B cell (primary cell): ENCODE data around the gene ZNF804A. TPM values are rescaled to one million over a fixed set of nuclear protein-coding genes. Genes with fewer than 3 reads are reported as not detected.
"Not testable (repeated sequence)": the region's sequence is repeated elsewhere in the genome, so short reads cannot be mapped to it uniquely, and the experiment has no call there.

Experiments used
- ATAC-seq: fragments of 200-7000 bp; cut with Tn5 transposase; one replicate; pipeline ENCODE4 v1.10.0; 2021; ENCODE audit warnings: low read depth, mild to moderate bottlenecking, moderate number of reproducible peaks, moderate library complexity
- CTCF ChIA-PET: fragments of 350-600 bp; sonication (Branson Sonifier 250); formaldehyde crosslinking; loops from one replicate; lab custom pipeline; 2021; ENCODE audit warnings: antibody characterized with exemption, inconsistent platforms; lab: Charles Lee
- POLR2A ChIA-PET: fragments of 350-600 bp; sonication (Branson Sonifier 250); formaldehyde crosslinking; loops from one replicate; lab custom pipeline; 2021; ENCODE audit warnings: antibody characterized with exemption; lab: Charles Lee
- DNase-seq: peaks from one replicate; pipeline ENCODE4 v3.0.0; 2013
- H2AFZ ChIP-seq: 2 replicates; pipeline ENCODE4 v1.6.1; 2012; ENCODE audit warnings: mild to moderate bottlenecking, low read depth, low read length; ENCODE audit not compliant: insufficient read depth, poor library complexity, severe bottlenecking
- H3K27ac ChIP-seq, 2 donors: 1 replicate in 1 of 2; 2 replicates in 1 of 2; pipeline ENCODE4 v1.5.1; 2012 to 2013; ENCODE audit warnings: low read length in 2 of 2, mild to moderate bottlenecking in 2 of 2, moderate library complexity in 1 of 2
- H3K27me3 ChIP-seq, 4 experiments: fragments of 200-600 bp in 1 of 4; sonication (generic) in 1 of 4; replicated peaks in 1 of 4; 1 replicate in 2 of 4; 2 replicates in 2 of 4; pipeline versions ENCODE4 v1.6.1 to v1.7.0; 2013 to 2016; ENCODE audit warnings: low read length in 3 of 4, mild to moderate bottlenecking in 2 of 4, mixed read lengths in 1 of 4, moderate library complexity in 1 of 4; ENCODE audit not compliant: insufficient read depth in 4 of 4, control insufficient read depth in 3 of 4; ENCODE audit errors: control extremely low read depth in 1 of 4
- H3K36me3 ChIP-seq, 2 experiments: replicated peaks in 1 of 2; 1 replicate in 1 of 2; 2 replicates in 1 of 2; pipeline versions ENCODE4 v1.6.1 to v1.7.1; 2013; ENCODE audit warnings: low read length in 1 of 2; ENCODE audit not compliant: insufficient read depth in 2 of 2, control insufficient read depth in 1 of 2; ENCODE audit errors: control extremely low read depth in 1 of 2, extremely low read depth in 1 of 2
- H3K4me1 ChIP-seq, 2 donors: fragments of 200-600 bp in 1 of 2; sonication (generic) in 1 of 2; 1 replicate in 1 of 2; 2 replicates in 1 of 2; pipeline versions ENCODE4 v1.5.1 to v1.6.1; 2013 to 2017; ENCODE audit warnings: low read length in 2 of 2; ENCODE audit not compliant: control insufficient read depth in 2 of 2, insufficient read depth in 2 of 2
- H3K4me2 ChIP-seq: replicated peaks from 2 replicates; pipeline ENCODE3; 2012; ENCODE audit warnings: mild to moderate bottlenecking, low read depth, low read length; ENCODE audit not compliant: poor library complexity, severe bottlenecking
- H3K4me3 ChIP-seq, 5 experiments: fragments of 200-600 bp in 1 of 5; sonication (generic) in 1 of 5; 1 replicate in 3 of 5; 2 replicates in 2 of 5; pipeline versions ENCODE4 v1.5.1 to v1.7.0; 2011 to 2016; ENCODE audit warnings: low read length in 4 of 5, mild to moderate bottlenecking in 4 of 5, low read depth in 2 of 5, control low read depth in 1 of 5, moderate library complexity in 1 of 5; ENCODE audit not compliant: insufficient read depth in 1 of 5; ENCODE audit errors: control extremely low read depth in 1 of 5, extremely low read depth in 1 of 5
- H3K79me2 ChIP-seq: fragments of 200-600 bp; sonication (generic); one replicate; pipeline ENCODE4 v1.6.0; 2016; ENCODE audit warnings: low read length; ENCODE audit not compliant: control insufficient read depth, insufficient read depth
- H3K9ac ChIP-seq: fragments of 200-600 bp; sonication (generic); 2 replicates; pipeline ENCODE4 v1.6.1; 2017; ENCODE audit warnings: mild to moderate bottlenecking, low read length, moderate library complexity
- H3K9me3 ChIP-seq, 3 donors: one replicate each; pipeline versions ENCODE4 v1.6.1 to v1.7.1; 2013; ENCODE audit warnings: low read length in 2 of 3; ENCODE audit not compliant: control insufficient read depth in 2 of 3, insufficient read depth in 1 of 3; ENCODE audit errors: control extremely low read depth in 1 of 3
- H4K20me1 ChIP-seq: 2 replicates; pipeline ENCODE4 v1.6.0; 2012; ENCODE audit warnings: mild to moderate bottlenecking, low read length; ENCODE audit not compliant: insufficient read depth, control insufficient read depth, poor library complexity, severe bottlenecking
- H3K27ac Mint-ChIP-seq: one replicate; pipeline ENCODE4 v1.8.0; 2021; ENCODE audit warnings: mixed read lengths
- H3K27me3 Mint-ChIP-seq: one replicate; pipeline ENCODE4 v1.8.0; 2021; ENCODE audit warnings: mixed read lengths
- H3K4me1 Mint-ChIP-seq: one replicate; pipeline ENCODE4 v1.8.0; 2021; ENCODE audit warnings: mixed read lengths
- H3K4me3 Mint-ChIP-seq: one replicate; pipeline ENCODE4 v1.8.0; 2021; ENCODE audit warnings: mixed read lengths
- H3K9me3 Mint-ChIP-seq: one replicate; pipeline ENCODE4 v1.8.0; 2022; ENCODE audit warnings: mixed read lengths; ENCODE audit not compliant: insufficient read depth
- CTCF ChIP-seq: fragments of 200-600 bp; IDR thresholded peaks from one replicate; pipeline ENCODE4 v1.8.0; 2022; ENCODE audit warnings: antibody characterized with exemption, mild to moderate bottlenecking
- EZH2 ChIP-seq: IDR thresholded peaks from 2 replicates; pipeline ENCODE4 v1.6.1; 2012; ENCODE audit warnings: borderline replicate concordance, low read depth, mild to moderate bottlenecking, moderate library complexity, low read length; ENCODE audit not compliant: insufficient read depth, poor library complexity, severe bottlenecking
- WGBS: methylation state at CpG from one replicate; pipeline ENCODE4 v1.1.5; 2013; ENCODE audit warnings: missing lambda C conversion rate; ENCODE audit not compliant: insufficient coverage; 5-methylcytosine and 5-hydroxymethylcytosine counted together
- intact Hi-C: fragments of 100-400 bp; cut with micrococcal nuclease; formaldehyde crosslinking; loops from one replicate; pipeline ENCODE4 v1.10.0; 2022
- polyA plus RNA-seq: library from polyadenylated mRNA; depleted of rRNA; stranded (reverse); fragments of >200 nt; gene quantifications from 2 replicates; pipeline ENCODE4 v1.2.3, GENCODE V29; 2012
- total RNA-seq, 2 donors: library from RNA; stranded (reverse); fragments of 120-200 nt in 1 of 2; gene quantifications; 1 replicate in 1 of 2; 2 replicates in 1 of 2; pipeline versions ENCODE4 v1.2.3 to v1.2.4, GENCODE V29; 2013 to 2022

The ZNF804A gene
- total and polyA plus RNA-seq, 2 donors (not counting 1 experiment from before 2014, with no cell fraction given), result 1.2 to 2.4 TPM

DNA sequence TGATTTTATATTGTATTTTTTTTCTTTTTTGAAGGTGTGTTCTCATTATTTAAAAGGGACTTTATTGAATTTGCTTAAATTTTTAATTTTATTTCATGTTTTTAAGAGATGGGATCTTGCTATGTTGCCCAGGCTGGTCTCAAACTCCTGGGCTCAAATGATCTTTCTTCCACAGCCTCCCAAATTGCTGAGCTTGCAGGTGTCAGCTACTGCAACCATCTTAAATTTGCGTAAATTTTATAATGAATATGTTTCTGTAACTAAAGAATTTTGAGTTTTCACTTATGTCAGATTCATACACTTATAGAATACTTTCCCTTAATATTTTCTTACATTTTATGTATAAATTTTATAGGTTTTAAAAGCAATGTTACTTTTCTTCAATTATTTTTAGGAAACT is 157.8 kb downstream of the ZNF804A start:
- H3K4me2 ChIP-seq, result no peak overlapping the region
- Mint-ChIP-seq H3K9me3 (no peaks in the 10 kb centered on the region), H3K27me3 (no peaks in the 10 kb centered on the region), H3K27ac (no peak overlapping the region), H3K4me3 (no peak overlapping the region), H3K4me1 (no peaks in the 10 kb centered on the region)
- no peak overlapping the region for H3K27ac ChIP-seq
- no peaks in the 10 kb centered on the region for H4K20me1 ChIP-seq
- H2AFZ ChIP-seq, result no peak overlapping the region
- H3K27me3 ChIP-seq, result no peaks in the 10 kb centered on the region
- H3K9me3 ChIP-seq, result no peaks in the 10 kb centered on the region
- intact Hi-C loops, result no loop called here
- ChIA-PET POLR2A (no interaction called here), CTCF (no interaction called here)
- no peak overlapping the region for H3K9ac ChIP-seq
- no CpG with 5 or more reads among the region's 1 CpG for WGBS
- H3K36me3 ChIP-seq, result no peaks in the 10 kb centered on the region
- no peak for ATAC-seq
- DNase-seq, result no peak
- H3K4me3 ChIP-seq, result no peak overlapping the region
- no peak for TF ChIP-seq CTCF
- no peak for TF ChIP-seq EZH2
- H3K79me2 ChIP-seq, result no peaks in the 10 kb centered on the region
- no peaks in the 10 kb centered on the region for H3K4me1 ChIP-seq

DNA sequence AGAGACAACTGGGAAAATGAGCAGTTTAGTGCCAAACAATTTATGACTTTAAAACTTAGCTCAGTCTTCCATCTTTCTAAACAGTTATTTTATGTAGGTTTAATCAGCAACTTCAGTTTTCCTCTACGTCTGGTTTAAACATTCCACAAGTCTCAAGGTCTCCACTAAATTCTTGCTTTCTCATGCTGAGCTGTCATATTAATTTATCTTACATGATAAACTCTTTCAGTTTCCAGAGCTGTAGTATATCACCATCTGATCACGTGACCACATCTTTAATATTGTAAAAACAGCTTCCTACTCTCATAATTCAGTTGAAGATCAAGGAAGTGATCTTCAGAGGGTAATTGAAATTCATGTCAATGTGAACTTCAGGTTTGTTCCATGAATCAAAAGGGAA is 158.6 kb downstream of the ZNF804A start:
- Histone ChIP-seq H3K79me2 (no peaks in the 10 kb centered on the region), H4K20me1 (no peaks in the 10 kb centered on the region), H3K9me3 (no peaks in the 10 kb centered on the region), H3K9ac (no peak overlapping the region), H3K4me1 (no peaks in the 10 kb centered on the region), H3K27me3 (no peaks in the 10 kb centered on the region), H2AFZ (no peak overlapping the region), H3K4me2 (no peak overlapping the region), H3K27ac (no peak overlapping the region), H3K4me3 (no peak overlapping the region), H3K36me3 (no peaks in the 10 kb centered on the region)
- TF ChIP-seq EZH2, result no peak
- no peak for TF ChIP-seq CTCF
- Mint-ChIP-seq H3K9me3 (no peaks in the 10 kb centered on the region), H3K27ac (no peak overlapping the region), H3K27me3 (no peaks in the 10 kb centered on the region), H3K4me1 (no peaks in the 10 kb centered on the region), H3K4me3 (no peak overlapping the region)
- ChIA-PET CTCF (no interaction called here), POLR2A (no interaction called here)
- intact Hi-C loops, result no loop called here
- ATAC-seq, result no peak
- DNase-seq, result no peak
- 43% methylated on average over 1 of the region's 2 CpGs for WGBS

DNA sequence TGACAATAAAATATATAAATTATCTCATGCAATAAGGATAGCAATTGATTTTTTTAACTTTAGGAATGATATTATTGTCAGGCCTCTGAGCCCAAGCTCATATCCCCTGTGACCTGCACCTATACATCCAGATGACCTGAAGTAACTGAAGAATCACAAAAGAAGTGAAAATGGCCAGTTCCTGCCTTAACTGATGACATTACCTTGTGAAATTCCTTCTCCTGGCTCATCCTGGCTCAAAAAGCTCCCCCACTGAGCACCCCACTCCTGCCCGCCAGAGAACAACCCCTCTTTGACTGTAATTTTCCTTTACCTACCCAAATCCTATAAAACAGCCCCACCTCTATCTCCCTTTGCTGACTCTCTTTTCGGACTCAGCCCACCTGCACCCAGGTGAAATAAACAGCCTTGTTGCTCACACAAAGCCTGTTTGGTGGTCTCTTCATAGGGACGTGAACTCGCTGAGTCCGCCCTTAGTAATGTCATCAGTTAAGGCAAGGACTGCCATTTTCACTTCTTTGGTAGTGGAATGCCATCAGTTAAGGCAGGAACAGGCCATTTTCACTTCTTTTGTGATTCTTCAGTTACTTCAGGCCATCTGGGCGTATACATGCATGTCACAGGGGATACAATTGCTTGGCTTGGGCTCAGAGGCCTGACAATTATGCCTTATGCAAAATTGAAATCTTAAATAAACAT is 161.4 kb downstream of the ZNF804A start:
- ATAC-seq, H3K9me3 Mint-ChIP-seq, H3K36me3 ChIP-seq, H3K4me3 Mint-ChIP-seq, POLR2A ChIA-PET, H3K9ac ChIP-seq, DNase-seq, H3K4me3 ChIP-seq, H3K4me2 ChIP-seq, H3K27ac Mint-ChIP-seq, H2AFZ ChIP-seq, H3K4me1 ChIP-seq, H3K79me2 ChIP-seq, H4K20me1 ChIP-seq, H3K27ac ChIP-seq, CTCF ChIA-PET, H3K4me1 Mint-ChIP-seq, H3K9me3 ChIP-seq, H3K27me3 ChIP-seq, intact Hi-C loops, H3K27me3 Mint-ChIP-seq: not testable (repeated sequence)
- WGBS, result 94% methylated on average over 5 of the region's 6 CpGs
